DOHH2 (cell line): ENCODE data around the gene STMN3.

ENCODE experiments used
- EZH2phosphoT487 ChIP-seq: fragments of 200-600 bp; sonication (generic); IDR thresholded peaks from 2 replicates; pipeline ENCODE4 v1.6.1; 2017; ENCODE audit warnings: borderline replicate concordance, mild to moderate bottlenecking, antibody characterized with exemption, low read length, moderate library complexity, mixed read lengths
- TF ChIP-seq, protein P1 (sequence below): fragments of 200-600 bp; sonication (generic); IDR thresholded peaks from one replicate; pipeline ENCODE4 v1.5.1; 2014; ENCODE audit warnings: antibody characterized with exemption, mild to moderate bottlenecking, low read depth, low read length; ENCODE audit not compliant: poor library complexity, severe bottlenecking

DNA sequence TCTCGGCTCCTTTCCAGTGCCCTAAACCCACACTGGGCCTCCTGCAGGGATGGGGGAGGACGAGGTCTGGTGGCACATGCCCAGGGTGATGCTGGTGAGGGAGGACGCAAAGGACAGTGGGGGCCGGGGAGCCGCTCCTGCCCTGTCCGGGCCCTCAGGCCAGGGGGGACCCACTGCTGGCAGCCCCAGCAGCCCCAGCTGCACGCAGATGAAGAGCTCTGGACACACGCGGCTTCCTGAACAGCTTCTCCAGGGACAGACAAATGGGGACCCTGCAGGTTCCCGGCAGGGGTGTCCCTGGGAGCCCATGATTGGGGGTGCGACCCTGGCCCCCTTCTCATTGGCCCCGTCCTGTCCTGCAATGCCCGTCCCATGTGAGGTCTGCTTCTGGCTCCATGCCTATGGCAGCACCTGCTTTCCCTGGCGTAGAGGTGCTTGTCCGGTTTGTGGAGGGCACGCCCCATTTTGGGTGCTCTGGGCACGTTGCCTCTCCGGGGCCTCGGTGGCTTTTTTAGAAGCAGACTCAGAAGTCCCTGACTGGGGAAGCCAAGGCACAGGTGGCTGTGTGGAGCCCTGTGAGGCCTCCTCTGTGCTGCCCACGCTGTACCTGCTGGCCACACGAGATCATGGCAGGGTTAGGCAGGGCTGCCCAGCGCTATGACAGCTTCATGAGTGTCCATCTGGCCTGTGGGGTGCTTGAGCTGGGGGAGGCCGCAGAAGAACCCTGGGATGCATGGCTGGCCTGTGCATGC is 27.8 kb upstream of the STMN3 start:
- TF ChIP-seq, protein P1, sequence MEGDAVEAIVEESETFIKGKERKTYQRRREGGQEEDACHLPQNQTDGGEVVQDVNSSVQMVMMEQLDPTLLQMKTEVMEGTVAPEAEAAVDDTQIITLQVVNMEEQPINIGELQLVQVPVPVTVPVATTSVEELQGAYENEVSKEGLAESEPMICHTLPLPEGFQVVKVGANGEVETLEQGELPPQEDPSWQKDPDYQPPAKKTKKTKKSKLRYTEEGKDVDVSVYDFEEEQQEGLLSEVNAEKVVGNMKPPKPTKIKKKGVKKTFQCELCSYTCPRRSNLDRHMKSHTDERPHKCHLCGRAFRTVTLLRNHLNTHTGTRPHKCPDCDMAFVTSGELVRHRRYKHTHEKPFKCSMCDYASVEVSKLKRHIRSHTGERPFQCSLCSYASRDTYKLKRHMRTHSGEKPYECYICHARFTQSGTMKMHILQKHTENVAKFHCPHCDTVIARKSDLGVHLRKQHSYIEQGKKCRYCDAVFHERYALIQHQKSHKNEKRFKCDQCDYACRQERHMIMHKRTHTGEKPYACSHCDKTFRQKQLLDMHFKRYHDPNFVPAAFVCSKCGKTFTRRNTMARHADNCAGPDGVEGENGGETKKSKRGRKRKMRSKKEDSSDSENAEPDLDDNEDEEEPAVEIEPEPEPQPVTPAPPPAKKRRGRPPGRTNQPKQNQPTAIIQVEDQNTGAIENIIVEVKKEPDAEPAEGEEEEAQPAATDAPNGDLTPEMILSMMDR, result no peak
- TF ChIP-seq EZH2phosphoT487, result no peak
